D721Med (cell line): ENCODE data around the gene SAMD14.

ENCODE experiments used
- DNase-seq: peaks from one replicate; pipeline ENCODE4 v3.0.0; 2011; ENCODE audit warnings: low spot score; ENCODE audit not compliant: insufficient read length
- FAIRE-seq: peaks from 2 replicates; lab custom pipeline; 2011; peaks lifted over from hg19 to GRCh38; lab: Jason Lieb, UNC
- TF ChIP-seq, protein P1 (sequence below): IDR thresholded peaks from 2 replicates; pipeline ENCODE4 v1.5.1; 2012; ENCODE audit warnings: mild to moderate bottlenecking, control low read depth; ENCODE audit not compliant: insufficient read depth; ENCODE audit errors: missing control alignments

SAMD14 gene

DNA sequence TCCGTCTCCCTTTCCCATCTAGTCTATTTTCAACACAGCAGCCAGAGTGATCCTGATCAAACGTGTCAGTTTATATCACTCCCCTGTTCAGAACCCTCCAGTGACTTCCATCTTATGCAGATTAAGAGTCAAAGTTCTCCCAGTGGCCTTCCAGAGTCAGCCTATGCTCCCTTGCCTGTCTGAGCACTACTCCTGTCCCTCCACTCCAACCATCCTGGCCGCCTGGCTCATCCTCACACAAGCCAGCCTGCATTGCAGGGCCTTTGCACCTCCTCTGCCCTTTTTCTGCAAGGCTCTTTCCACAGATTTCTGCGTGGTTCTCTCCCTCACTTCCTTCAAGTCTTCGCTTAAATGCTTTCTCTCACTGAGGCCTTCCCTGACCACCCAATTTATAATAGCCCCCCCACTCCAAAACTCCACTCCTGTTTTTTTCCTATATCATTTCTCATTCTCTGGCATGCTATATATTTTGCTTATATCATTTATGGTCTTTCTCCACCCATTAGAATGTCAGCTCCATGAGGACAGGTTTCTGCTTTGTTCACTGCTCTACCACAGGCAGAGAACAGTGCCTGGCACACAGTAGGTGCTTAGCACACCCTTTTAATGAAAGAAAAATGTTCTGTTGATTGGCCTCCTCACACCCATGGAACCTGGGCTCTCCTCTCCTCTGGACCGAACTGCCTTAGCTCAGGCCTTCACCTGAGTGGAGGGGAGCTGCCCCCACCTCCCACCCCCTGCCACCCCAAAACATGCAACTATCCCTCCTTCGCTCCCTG lies 9.3 kb downstream of the SAMD14 start:
- FAIRE-seq (no peak), DNase-seq (no peak)
- TF ChIP-seq, protein P1, sequence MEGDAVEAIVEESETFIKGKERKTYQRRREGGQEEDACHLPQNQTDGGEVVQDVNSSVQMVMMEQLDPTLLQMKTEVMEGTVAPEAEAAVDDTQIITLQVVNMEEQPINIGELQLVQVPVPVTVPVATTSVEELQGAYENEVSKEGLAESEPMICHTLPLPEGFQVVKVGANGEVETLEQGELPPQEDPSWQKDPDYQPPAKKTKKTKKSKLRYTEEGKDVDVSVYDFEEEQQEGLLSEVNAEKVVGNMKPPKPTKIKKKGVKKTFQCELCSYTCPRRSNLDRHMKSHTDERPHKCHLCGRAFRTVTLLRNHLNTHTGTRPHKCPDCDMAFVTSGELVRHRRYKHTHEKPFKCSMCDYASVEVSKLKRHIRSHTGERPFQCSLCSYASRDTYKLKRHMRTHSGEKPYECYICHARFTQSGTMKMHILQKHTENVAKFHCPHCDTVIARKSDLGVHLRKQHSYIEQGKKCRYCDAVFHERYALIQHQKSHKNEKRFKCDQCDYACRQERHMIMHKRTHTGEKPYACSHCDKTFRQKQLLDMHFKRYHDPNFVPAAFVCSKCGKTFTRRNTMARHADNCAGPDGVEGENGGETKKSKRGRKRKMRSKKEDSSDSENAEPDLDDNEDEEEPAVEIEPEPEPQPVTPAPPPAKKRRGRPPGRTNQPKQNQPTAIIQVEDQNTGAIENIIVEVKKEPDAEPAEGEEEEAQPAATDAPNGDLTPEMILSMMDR, result no peak

GRCh38 chr17:50118828-50119218 lies 11.1 kb downstream of the SAMD14 start:
- FAIRE-seq (no peak), DNase-seq (no peak)
- TF ChIP-seq, protein P1, result no peak

DNA sequence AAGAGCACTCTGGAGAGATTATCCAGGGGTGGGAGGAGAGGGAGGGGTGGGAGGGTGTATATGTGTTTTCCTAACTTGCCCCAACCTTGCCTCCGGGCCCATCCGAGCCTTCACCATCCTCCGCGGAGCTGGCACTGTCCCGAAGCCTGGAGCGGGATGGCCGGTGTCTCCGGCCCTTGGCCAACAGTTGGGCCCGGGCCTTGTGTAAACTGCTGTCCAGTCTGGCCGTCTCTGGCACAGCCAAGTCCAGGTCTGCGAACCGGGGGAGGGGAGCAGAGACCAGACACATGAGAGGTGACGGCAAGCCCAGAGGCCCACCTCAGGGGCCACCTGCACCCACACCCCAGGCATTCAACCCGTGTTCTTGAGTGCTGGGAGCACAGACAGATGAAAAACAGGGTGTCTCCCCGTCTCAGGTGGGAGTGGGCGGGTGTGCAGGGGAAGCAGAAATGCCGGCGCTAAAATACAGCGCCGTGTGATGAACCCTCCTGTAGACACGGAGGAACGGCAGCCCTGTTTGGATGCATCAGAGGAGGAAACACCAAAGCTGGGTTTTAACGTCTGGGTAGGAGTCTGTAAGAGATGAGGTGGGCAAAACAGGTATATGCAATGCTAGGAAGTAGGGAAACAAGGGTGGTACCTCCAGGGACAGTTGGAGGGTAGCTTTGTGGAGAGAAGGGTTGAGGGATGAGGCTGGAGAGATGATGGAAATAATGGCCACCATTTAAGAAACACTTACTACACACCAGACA lies 11.7 kb downstream of the SAMD14 start:
- no peak for FAIRE-seq

GRCh38 chr17:50117202-50118051 lies 12.5 kb downstream of the SAMD14 start:
- FAIRE-seq (no peak), DNase-seq (no peak)
- TF ChIP-seq, protein P1, result peak; percentile 52

More for the DNA sequence above, 11.7 kb downstream of the SAMD14 start:
- TF ChIP-seq, protein P1, result no peak
- DNase-seq, result no peak

DNA sequence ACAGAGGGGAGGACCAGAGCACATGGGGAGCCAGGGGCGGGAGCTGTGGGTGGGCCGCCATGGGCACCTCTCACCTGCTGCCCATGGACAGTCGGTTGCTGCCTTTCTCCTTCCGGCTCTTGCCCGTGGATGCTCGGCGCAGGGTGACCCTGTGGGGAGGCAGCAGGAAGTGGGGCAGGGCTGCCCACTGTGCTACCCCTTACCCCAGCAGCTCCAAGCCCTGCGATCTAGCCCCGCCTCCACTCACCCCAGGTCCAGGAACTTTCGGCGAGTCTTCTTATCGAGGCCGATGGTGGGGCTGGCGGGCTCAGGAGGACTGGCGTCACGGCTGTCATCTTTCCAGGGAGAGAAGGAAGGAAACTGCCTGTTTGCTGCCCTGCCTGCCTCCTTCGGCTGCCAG lies 14.2 kb downstream of the SAMD14 start:
- no peak for DNase-seq
- FAIRE-seq, result no peak

DNA sequence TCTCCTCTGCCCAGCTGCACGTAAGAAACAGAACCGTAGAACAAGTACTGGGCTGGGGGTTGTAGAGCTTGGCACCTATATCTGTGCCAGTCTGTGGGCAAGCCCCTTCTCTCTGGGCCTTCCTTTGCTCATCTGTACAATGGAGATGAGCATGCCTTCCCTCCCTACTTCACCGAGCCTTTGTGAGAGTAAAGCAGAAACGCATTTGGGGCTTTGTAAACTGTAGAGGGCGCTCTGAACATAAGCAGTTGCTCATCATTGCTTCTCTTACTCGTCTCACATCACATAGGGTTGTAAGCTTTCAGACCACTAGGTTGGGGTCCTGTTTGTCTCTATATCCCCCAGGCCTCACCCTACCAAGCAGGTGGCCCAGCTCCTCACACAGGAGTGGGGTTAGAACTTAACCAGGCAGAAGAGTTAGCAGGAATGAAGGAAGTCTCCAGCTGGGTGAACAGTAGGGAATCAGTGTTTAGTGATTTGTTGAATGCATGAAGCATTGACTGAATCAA lies 15.1 kb downstream of the SAMD14 start:
- TF ChIP-seq, protein P1, result peak; percentile 93
- FAIRE-seq, result no peak
- DNase-seq, result peak; percentile 69

More for the DNA sequence above, 14.2 kb downstream of the SAMD14 start:
- TF ChIP-seq, protein P1, result no peak
